Posterior vena cava (tissue), 2 donors: Measurements from ENCODE around the gene CDC42BPB. TPM values are rescaled to one million over a fixed set of nuclear protein-coding genes. Genes with fewer than 3 reads are reported as not detected.

Experiments
- DNase-seq: peaks from one replicate; pipeline ENCODE4 v3.0.0-alpha.2; 2020; ENCODE audit warnings: low spot score
- intact Hi-C, 2 donors: fragments of 100-400 bp; cut with DNase I; formaldehyde crosslinking; loops; one replicate each; pipeline versions ENCODE4 v1.14.1 to v1.14.2; 2022 to 2023
- total RNA-seq, 2 donors: library from RNA; stranded (reverse); fragmentation: NEBNext Ultra II Directional; extraction: Animal tissue kit (Norgen Biotek cat#: 25700); gene quantifications; one replicate each; pipeline ENCODE4 v1.2.1, GENCODE V29; 2021
- donor health status: DM: yes; HTN: yes; CAD: no.
- donor health status: DM: yes; HTN: yes; CAD: no.

CDC42BPB gene
- total RNA-seq, 2 donors from 2014 or later: 81.1 to 89.3 TPM

DNA sequence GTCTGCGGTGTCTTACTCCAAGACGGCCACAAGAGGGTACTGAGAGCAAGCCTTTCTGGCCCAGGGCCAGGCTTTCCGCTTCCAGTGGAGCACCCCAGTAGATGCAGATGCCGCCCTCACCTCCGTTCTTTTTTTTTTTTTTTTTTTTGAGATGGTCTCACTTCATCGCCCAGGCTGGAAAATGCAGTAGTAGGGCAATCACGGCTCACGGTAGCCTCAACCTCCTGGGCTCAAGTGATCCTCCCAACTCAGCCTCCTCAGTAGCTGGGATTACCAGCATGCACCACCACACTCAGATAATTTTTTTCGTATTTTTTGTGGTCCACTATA is 21.0 kb upstream of the CDC42BPB start:
- intact Hi-C loops: loop anchor here (2.0 to 5.0 kb wide), 2 partner anchors 214 kb away; no protein-coding TSS in a partner anchor
- DNase-seq: peak; percentile 93

DNA sequence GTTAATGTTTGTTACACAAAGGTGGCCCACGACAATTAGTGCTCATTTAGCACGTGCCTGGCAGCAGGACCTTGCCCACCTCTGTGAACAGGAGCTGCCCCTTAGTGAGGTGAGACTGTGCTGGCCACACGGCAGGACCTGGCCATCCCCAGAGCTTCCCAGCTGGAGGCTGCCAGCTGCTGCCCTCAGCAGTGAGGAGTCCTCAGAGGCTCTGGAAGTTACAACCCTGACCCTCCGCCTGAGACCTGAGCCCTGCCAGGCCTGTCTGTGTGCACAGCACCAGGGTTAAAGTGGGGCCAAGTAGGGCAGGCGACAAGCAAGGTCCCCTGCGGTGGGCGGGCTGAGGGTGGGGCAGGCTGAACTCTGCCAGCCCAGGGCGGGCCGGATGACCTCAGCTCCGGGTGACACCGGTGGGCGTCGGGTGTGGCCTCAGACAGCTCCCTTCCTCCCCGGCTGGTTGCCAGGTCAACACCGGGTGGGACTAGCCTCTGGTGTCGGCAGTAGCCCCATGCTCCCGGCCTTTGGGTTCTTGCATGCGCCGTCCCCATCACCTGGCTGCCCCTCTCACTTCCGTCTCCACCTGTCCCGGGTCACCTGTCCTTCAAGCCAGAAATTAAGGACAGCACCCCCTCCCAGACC is 17.5 kb upstream of the CDC42BPB start:
- intact Hi-C loops: loop anchor here in 1 of 2 donors (5.0 kb wide), 1 partner anchor 217 kb away; no protein-coding TSS in a partner anchor
- DNase-seq: peak; percentile 94

DNA sequence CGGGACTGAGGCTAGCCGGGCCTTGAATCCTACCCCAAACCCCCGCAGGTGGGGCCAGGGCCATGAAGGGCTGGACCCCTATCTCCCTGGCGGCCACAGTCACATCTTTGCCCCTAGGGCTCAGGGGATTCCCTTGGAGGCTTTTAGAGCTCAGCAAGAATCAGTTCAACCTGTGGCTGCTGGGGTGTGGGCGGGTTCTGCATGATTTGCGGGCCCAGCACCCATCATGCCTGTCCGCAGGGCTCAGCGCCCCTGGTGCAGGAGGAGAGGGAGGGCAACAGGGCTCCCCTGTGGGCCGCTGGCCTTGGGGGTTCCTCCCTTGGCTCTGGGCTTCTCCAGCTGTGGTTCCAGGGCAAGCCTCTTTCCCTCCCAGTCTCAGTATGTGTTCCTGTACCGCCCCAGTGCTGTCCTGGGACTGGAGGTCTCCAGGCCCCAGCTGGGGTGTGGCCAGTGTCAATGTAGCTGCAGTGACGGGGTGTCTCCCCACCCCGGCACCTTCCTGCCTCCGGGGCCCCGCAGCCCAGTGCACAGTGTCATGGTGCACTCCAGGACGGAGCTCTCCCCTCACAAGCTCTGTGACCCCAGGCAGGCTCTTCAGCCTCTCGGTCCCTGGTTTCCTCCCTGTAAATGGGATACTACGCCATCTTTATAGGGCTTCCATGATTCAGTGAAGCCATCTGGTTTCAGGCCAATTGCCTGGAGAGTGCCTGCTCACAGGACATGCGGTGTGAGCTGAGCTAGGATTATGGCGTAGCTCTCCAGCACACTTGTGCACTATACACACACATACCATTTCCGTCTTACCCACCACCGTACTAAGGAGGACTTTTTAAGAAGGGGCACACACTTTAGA is 16.8 kb upstream of the CDC42BPB start:
- DNase-seq: peak; percentile 75
- intact Hi-C loops: no loop called here

DNA sequence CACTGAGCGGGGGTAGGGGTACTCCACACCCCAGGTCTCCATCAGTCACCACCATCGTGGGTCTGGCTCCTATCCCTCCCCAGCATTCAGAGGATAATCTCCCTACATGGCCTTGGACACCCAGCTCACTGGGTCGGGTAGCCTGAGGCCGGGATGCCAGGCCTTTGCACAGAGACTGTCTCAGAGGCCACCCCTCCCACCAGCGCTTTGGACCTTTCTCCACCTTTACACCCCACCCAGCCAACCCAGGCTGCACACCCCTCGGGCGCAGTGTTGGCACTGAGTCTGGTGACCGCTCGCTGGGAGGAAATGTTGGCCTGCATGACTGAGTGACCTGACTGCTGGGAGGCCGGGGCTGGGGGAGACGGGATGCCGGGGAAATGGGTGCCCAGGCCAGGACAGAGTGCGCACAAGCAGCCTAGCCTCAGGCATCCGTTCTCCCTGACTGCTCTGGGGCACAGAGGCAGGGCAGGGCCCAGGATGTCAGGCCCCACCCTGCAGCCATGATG is 16.1 kb upstream of the CDC42BPB start:
- intact Hi-C loops: no loop called here
- DNase-seq: peak; percentile 80

DNA sequence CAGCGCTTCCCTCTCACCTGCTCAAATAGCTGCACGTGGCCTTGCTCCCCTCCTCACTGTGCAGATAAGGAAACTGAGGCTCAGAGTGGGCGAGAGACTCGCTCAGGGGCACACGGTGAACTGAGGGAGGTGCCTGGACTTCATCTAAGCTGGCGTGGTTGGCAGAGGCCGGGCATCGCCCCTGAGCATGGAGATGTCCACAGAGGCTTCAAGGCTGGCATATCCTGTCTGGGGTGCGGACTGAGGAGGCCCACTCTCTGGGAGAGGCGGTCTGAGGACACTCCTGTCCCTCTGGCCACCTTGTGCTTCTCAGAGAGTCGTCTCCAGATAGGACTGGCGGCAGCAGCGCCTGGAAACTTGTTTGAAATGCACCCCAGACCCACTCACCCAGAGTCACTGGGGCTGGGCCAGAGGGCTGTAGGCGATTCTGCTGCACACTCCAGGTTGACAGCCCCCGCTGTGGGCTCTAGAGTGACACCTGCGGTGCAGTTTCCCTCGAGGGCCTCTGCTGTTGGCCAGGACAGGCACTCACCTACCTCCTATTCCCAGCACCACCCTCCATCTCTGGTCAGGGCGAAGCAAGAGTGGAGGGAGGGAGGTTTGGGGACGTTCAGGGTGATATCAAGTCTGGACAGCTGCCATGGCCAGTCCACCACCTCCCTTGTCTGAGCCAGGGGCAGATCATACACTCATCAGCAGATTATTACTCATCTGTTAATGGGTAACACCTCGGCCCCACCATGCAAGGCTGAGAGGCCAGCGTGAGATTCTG is 15.4 kb upstream of the CDC42BPB start:
- intact Hi-C loops: no loop called here
- peak; percentile 78 for DNase-seq

DNA sequence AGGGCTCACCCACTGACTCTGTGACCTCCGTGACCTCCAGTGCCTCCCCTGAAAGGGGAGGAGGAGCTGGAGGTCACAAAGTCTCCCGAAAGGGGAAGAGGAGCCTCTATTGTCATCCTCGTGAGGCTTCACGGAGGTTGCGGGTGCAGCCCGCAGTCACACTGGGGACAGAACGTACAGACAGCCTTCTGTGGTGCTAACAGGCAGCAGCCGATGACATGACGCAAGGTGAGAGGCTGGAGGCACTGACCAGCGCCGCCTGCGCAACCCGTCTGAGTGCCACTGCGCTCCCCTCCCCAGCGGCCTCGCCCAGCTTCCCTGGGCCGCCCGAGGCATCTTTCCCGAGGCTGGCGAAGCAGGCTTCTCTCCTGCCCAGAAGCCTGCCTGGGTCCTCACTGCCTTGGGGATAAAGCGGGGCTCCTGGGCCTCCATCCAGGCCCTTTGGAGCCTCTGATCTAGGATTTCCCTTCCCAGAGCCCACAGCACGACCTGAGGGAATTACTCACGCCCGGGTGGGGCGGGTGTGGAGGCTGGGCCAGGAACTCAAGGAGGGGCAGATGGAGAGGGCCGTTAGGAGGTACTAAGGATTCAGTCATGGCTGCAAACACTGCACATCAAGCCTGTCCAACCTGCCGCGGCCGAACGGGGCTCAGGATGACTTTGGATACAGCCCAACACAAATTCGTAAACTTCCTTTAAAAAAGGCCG is 14.3 kb upstream of the CDC42BPB start:
- intact Hi-C loops: no loop called here
- peak; percentile 83 for DNase-seq

DNA sequence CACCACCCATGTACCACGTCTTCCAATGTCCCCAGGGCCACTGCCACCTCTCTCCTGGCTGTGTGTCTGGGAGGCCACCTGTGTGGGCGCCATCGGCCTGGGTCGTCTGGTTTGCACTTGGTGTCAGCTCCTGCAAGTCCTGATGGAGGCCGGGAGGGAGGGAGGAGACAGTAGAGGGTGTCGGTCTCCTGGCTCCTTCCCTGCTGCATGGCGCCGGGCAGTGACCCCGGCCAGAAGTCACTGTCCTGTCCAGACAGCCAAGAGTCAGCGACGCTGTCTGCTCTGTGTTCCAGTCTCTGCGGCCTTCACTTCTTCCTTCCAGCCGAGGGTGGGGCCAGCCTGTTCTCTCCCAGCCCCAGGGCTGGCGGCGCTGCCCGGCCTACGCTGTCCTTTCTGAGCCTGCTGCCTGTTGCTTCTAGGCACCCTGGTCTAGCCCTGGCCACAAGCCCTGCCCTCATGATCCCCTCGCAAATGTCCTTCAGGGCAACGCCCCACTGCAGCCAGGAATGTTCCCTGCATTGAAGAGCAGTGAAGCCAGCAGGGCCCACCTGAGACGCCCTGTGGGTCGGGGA is 13.7 kb upstream of the CDC42BPB start:
- intact Hi-C loops: no loop called here
- peak; percentile 80 for DNase-seq

DNA sequence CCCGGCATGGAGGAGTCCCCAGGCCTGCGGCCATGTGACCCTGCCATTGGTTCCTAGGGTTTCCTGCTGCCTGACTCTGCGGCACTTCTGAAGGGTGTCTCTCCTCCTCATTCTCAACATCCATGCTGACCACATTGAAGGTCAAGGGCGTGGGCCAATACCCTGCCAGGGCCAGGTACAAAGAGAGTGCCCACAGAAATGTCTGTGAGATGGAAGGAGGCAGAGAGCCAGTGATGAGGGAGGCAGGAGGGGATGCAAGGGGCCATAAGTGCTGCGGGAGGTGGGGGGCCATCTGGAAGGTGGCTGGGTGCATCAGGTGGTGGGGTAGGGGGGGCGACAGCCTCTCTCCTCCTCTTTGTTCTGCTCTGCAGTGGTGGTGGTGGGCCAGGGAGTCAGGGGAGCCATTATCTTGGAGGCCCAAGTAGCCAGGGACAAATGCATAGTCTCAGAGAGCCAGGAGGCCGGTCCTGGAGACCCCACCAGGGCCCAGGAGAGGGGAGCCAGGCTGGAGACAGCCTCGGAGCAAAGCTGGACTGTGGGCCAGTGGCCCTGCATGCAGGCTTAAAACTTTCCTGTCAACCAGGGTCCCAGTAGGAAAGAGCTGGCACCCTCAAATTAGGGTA is 13.0 kb upstream of the CDC42BPB start:
- DNase-seq: peak; percentile 44
- intact Hi-C loops: no loop called here

DNA sequence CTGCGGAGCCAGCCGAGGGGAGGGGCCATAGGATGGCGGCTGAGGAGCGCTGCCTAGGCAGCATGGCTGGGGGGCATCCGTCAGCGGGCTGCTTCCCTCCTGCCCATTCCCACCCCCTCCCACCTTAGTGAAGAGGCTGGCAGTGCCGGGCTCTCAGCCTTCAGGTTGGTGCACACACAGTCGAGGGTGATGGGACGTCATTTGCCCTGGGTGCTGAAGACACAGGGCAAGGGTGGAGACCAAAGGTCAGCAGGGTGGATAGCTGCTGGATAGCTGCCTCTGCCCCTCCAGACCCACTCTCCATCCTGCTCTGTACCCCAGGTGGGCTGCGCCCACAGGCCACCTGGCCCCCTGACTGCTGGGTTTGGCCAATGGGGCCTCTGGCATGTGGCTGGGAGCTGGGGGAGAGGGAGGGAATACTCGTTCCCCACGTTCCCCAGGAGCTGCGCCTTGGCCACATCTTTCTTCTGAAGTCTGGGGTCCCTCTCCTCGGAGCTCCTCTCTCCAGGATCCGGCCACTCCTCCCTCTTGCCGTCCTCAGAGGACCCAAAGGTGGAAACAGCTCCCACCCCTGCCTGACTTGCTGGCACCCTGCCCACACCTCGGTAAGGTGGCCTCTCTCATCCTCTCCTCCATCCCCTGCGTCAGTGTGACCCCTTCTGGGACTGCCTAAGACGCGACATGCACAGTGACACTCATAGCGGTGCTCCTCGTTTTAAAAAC is 11.2 kb upstream of the CDC42BPB start:
- intact Hi-C loops: no loop called here
- peak; percentile 74 for DNase-seq

DNA sequence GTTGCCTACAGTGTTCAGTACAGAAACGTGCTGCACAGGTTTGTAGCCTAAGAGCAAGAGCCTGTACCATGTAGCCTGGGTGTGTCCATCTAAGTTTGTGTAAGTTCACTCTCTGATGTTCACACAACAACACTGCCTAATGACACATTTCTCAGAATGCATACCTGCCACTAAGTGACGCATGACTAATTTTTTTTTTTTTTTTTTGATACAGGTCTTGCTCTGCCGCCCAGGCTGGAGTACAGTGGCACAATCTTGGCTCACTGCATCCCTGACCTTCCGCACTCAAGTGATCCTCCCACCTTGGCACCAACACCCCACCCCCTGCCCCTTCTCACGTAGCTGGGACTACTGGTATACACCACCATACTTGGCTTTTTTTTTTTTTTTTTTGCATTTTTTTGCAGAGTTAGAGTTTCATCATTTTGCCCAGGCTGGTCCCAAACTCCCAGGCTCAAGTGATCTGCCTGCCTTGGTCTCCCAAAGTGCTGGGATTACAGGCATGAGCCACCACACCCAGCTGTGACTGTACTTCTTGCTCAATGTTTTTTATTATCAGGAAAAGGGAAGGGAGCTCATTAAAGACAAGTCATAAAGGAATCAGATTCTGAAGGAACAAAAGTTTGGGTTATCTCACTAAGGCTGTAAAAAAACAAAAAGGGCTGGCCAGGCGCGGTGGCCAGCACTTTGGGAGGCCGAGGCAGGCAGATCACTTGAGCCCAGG is 10.0 kb upstream of the CDC42BPB start:
- peak; percentile 76 for DNase-seq
- intact Hi-C loops: no loop called here

DNA sequence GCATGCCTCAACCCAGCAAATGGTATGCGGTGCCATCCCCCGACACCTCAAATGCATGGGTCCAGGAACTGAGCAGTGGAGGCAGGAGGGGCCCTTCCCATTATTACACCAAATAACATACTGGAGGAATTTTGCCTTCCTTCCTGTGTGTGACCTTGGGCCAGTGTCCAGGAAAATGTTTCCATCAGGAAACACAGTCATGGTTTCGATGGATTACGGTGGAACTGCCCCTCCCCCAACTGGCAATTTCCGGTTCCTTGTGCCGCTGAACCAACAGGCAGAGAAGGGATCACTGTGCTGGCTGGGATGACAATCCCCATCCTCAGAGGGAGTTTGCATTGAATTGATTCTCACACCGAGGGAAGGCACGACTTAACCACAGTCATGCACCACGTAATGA is 9.1 kb upstream of the CDC42BPB start:
- intact Hi-C loops: no loop called here
- peak; percentile 84 for DNase-seq

DNA sequence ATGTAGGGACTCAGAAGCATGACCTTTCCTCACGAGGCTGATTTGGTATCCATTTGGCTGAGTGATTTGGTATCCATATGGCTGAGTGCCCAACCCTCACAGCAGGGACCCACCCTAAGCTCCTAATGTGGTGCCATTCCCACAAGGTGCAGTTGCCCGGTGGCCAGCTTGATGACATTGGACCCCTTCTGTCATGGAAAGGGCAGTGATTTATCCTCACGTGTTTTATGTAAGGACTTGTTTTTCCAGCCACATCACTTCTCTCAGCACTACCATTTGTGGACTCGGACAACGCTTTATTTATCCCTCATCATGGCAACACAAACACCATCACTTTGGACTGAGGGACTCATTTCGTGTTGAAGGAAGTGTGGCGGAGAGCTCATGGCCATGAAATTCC is 8.5 kb upstream of the CDC42BPB start:
- intact Hi-C loops: no loop called here
- no peak for DNase-seq

DNA sequence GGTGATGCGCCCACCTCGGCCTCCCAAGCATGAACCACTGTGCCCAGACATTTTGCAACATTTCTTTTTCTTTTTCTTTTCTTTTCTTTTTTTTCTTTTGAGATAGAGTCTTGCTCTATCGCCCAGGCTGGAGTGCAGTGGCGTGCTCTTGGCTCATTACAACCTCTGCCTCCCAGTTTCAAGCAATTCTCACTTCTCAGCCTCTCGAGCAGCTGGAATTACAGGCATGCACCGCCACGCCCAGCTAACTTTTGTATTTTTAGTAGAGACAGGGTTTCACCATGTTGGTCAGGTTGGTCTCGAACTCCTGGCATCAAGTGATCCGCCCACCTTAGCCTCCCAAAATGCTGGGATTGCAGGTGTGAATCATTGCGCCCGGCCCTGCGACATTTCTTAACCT is 7.6 kb upstream of the CDC42BPB start:
- DNase-seq: peak; percentile 52
- intact Hi-C loops: loop anchor here in 1 of 2 donors (5.0 kb wide), 1 partner anchor 637 kb away; no protein-coding TSS in a partner anchor

DNA sequence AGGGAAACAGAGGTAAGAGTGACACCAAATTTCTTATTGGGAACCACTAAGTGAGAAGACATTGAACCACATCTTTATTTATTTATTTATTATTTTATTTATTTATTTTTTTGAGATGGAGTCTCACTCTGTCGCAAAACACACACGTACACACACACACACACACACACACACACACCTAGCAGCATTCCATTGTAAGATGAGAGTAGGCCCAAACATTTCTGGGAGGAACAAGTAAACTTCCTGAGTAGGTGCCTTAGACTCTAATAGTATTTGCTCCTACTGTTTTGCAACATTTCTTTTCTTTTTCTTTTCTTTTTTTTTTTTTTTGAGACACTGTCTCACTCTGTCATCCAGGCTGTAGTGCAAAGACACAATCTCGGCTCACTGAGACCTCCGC is 7.1 kb upstream of the CDC42BPB start:
- no peak for DNase-seq
- intact Hi-C loops: loop anchor here in 1 of 2 donors (5.0 kb wide), 1 partner anchor 638 kb away; no protein-coding TSS in a partner anchor

DNA sequence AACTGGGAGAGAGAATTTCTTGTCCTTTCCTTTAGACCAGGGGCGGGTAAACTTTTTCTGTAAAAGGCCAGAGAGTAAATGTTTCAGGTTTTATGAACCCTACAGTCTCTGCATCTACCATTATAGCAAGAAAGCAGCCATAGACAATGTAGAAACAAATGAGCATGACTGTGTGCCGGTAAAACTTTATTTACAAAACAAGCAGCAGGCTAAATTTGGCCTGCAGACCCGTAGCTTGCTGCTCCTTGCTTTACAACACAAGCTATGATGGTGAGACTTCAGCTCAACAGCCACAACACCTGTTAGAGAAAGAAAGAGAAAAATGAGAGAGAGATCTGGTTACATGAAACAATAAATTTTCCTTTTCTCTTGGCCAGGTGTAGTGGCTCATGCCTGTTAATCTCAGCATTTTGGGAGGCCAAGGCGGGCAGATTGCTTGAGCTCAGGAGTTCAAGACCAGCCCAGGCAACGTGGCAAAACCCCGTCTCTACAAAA is 4.2 kb upstream of the CDC42BPB start:
- intact Hi-C loops: loop anchor here in 1 of 2 donors (5.0 kb wide), 1 partner anchor 641 kb away; no protein-coding TSS in a partner anchor
- no peak for DNase-seq

DNA sequence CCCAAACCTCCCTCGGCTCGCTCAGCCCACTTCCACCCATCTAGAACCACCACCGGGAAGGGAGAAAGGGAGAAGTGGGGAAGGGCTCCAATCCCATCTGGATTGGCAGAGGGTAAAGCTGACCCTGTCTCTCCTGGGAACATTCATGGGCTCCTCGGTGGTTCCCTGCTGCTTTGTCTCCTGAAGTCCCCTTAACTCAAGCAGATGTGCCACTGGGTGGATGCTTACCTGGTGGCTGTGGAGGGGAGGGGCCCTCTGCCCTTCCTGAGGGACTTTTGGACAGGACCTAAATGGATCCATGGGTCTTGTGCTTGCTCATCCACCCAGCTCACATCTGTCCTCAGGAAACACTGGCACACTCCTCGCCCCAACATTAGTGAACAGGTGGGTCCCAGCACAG is 2.2 kb upstream of the CDC42BPB start:
- peak; percentile 65 for DNase-seq

More for the DNA sequence above, 2.2 kb upstream of the CDC42BPB start:
- intact Hi-C loops: loop anchor here in 1 of 2 donors (5.0 kb wide), 1 partner anchor 37 kb away; no protein-coding TSS in a partner anchor
